ENCODE measurements around the gene CDH23. TPM values are rescaled to one million over a fixed set of nuclear protein-coding genes. Genes with fewer than 3 reads are reported as not detected.

CDH23 gene
- total and polyA plus RNA-seq, 2 donors (not counting 1 experiment from before 2014, with no cell fraction given), result 0.37 to 0.89 TPM

GRCh38 chr10:71522442-71523144 is 125.9 kb downstream of the CDH23 start:
- Mint-ChIP-seq H3K27me3 (peaks cover 29% of the 10 kb centered on the region), H3K4me3 (no peak overlapping the region), H3K9me3 (ENCODE audit: insufficient read depth) (no peaks in the 10 kb centered on the region), H3K4me1 (peaks cover 3% of the 10 kb centered on the region), H3K27ac (no peak overlapping the region)
- no peaks in the 10 kb centered on the region for H3K36me3 ChIP-seq (replicated peaks in 1 of 2; ENCODE audit: control extremely low read depth in 1 of 2, control insufficient read depth in 1 of 2, extremely low read depth in 1 of 2, insufficient read depth in 2 of 2, low read length in 1 of 2)
- CTCF ChIA-PET, result no interaction called here
- no peaks in the 10 kb centered on the region for H3K79me2 ChIP-seq (ENCODE audit: control insufficient read depth, insufficient read depth, low read length)
- intact Hi-C loops (cut with micrococcal nuclease), result no loop called here
- H3K27ac ChIP-seq (ENCODE audit: low read length in 2 of 2), result no peak overlapping the region
- no peak for TF ChIP-seq EZH2 (IDR thresholded peaks at IDR 0.05; ENCODE audit: borderline replicate concordance, insufficient read depth, low read depth, low read length, poor library complexity, severe bottlenecking)
- no peak for TF ChIP-seq CTCF (IDR thresholded peaks at IDR 0.05)
- no peaks in the 10 kb centered on the region for H3K4me1 ChIP-seq (ENCODE audit: control insufficient read depth in 2 of 2, insufficient read depth in 2 of 2, low read length in 2 of 2)
- H2AFZ ChIP-seq (ENCODE audit: insufficient read depth, low read depth, low read length, poor library complexity, severe bottlenecking), result no peak overlapping the region
- WGBS (ENCODE audit: insufficient coverage), result 100% methylated on average over 2 of the region's 5 CpGs
- H3K4me3 ChIP-seq (ENCODE audit: control extremely low read depth in 1 of 5, extremely low read depth in 1 of 5, insufficient read depth in 1 of 5, low read depth in 2 of 5, low read length in 4 of 5), result no peak overlapping the region
- POLR2A ChIA-PET, result no interaction called here
- ATAC-seq (ENCODE audit: low read depth) (no peak), DNase-seq (no peak)
- H3K9me3 ChIP-seq (ENCODE audit: control extremely low read depth in 1 of 3, control insufficient read depth in 2 of 3, insufficient read depth in 1 of 3, low read length in 2 of 3), result peaks cover 0 to 7% (median 0%) of the 10 kb centered on the region in 3 donors
- H3K9ac ChIP-seq (ENCODE audit: low read length), result no peak overlapping the region
- H3K4me2 ChIP-seq (replicated peaks; ENCODE audit: low read depth, low read length, poor library complexity, severe bottlenecking), result no peak overlapping the region
- H4K20me1 ChIP-seq (ENCODE audit: control insufficient read depth, insufficient read depth, low read length, poor library complexity, severe bottlenecking), result no peaks in the 10 kb centered on the region
- H3K27me3 ChIP-seq (replicated peaks in 1 of 4; ENCODE audit: control extremely low read depth in 1 of 4, control insufficient read depth in 3 of 4, insufficient read depth in 4 of 4, low read length in 3 of 4), result peaks cover 0 to 13% (median 0%) of the 10 kb centered on the region in 4 experiments

GRCh38 chr10:71523756-71524155 is 127.0 kb downstream of the CDH23 start:
- H2AFZ ChIP-seq (ENCODE audit: insufficient read depth, low read depth, low read length, poor library complexity, severe bottlenecking), result no peak overlapping the region

More at GRCh38 chr10:71523756-71524155, 127.0 kb downstream of the CDH23 start:
- Histone ChIP-seq H3K27ac (ENCODE audit: low read length in 2 of 2) (no peak overlapping the region), H3K4me3 (ENCODE audit: control extremely low read depth in 1 of 5, extremely low read depth in 1 of 5, insufficient read depth in 1 of 5, low read depth in 2 of 5, low read length in 4 of 5) (no peak overlapping the region), H3K9me3 (ENCODE audit: control extremely low read depth in 1 of 3, control insufficient read depth in 2 of 3, insufficient read depth in 1 of 3, low read length in 2 of 3) (peaks cover 0 to 7% (median 0%) of the 10 kb centered on the region in 3 donors), H3K79me2 (ENCODE audit: control insufficient read depth, insufficient read depth, low read length) (no peaks in the 10 kb centered on the region), H3K4me2 (replicated peaks; ENCODE audit: low read depth, low read length, poor library complexity, severe bottlenecking) (no peak overlapping the region), H3K36me3 (replicated peaks in 1 of 2; ENCODE audit: control extremely low read depth in 1 of 2, control insufficient read depth in 1 of 2, extremely low read depth in 1 of 2, insufficient read depth in 2 of 2, low read length in 1 of 2) (no peaks in the 10 kb centered on the region), H3K4me1 (ENCODE audit: control insufficient read depth in 2 of 2, insufficient read depth in 2 of 2, low read length in 2 of 2) (no peaks in the 10 kb centered on the region), H3K27me3 (replicated peaks in 1 of 4; ENCODE audit: control extremely low read depth in 1 of 4, control insufficient read depth in 3 of 4, insufficient read depth in 4 of 4, low read length in 3 of 4) (peaks cover 0 to 13% (median 0%) of the 10 kb centered on the region in 4 experiments), H3K9ac (ENCODE audit: low read length) (no peak overlapping the region), H4K20me1 (ENCODE audit: control insufficient read depth, insufficient read depth, low read length, poor library complexity, severe bottlenecking) (no peaks in the 10 kb centered on the region)
- WGBS (ENCODE audit: insufficient coverage), result 84% methylated on average over 6 of the region's 6 CpGs
- no peak for DNase-seq
- ChIA-PET CTCF (interaction anchor here (0.9 to 1.0 kb wide), 2 partner anchors 184 to 208 kb away, joined by 3 read pairs; no protein-coding TSS in a partner anchor), POLR2A (no interaction called here)
- ATAC-seq (ENCODE audit: low read depth), result no peak
- no peak overlapping the region for H3K4me3 Mint-ChIP-seq
- no peak overlapping the region for H3K27ac Mint-ChIP-seq
- no peaks in the 10 kb centered on the region for H3K9me3 Mint-ChIP-seq (ENCODE audit: insufficient read depth)
- H3K27me3 Mint-ChIP-seq, result peaks cover 29% of the 10 kb centered on the region
- intact Hi-C loops (cut with micrococcal nuclease), result no loop called here
- peaks cover 3% of the 10 kb centered on the region for H3K4me1 Mint-ChIP-seq
- no peak for TF ChIP-seq CTCF (IDR thresholded peaks at IDR 0.05)
- no peak for TF ChIP-seq EZH2 (IDR thresholded peaks at IDR 0.05; ENCODE audit: borderline replicate concordance, insufficient read depth, low read depth, low read length, poor library complexity, severe bottlenecking)
